Ascending aorta (tissue), 2 donors: Measurements from ENCODE around the gene TBCC. TPM values are rescaled to one million over a fixed set of nuclear protein-coding genes. Genes with fewer than 3 reads are reported as not detected.

Experiments
- DNase-seq, 2 donors: peaks; one replicate each; pipeline ENCODE4 v3.0.0-alpha.2; 2019; ENCODE audit warnings: low spot score in 2 of 2
- H3K27ac ChIP-seq, 2 donors: fragments of 200-600 bp; sonication (generic); one replicate each; pipeline ENCODE4 v1.5.1; 2016 to 2017; ENCODE audit warnings: mild to moderate bottlenecking in 1 of 2
- H3K27me3 ChIP-seq: fragments of 200-600 bp; sonication (generic); one replicate; pipeline ENCODE4 v1.5.1; 2017
- H3K36me3 ChIP-seq, 2 donors: fragments of 200-600 bp; sonication (generic); one replicate each; pipeline ENCODE4 v1.5.1; 2016
- H3K4me1 ChIP-seq, 2 donors: fragments of 200-600 bp; sonication (generic); one replicate each; pipeline ENCODE4 v1.5.1; 2016 to 2017; ENCODE audit warnings: mild to moderate bottlenecking in 1 of 2
- H3K4me3 ChIP-seq, 2 donors: fragments of 200-600 bp; sonication (generic); one replicate each; pipeline ENCODE4 v1.5.1; 2016 to 2017; ENCODE audit warnings: mild to moderate bottlenecking in 1 of 2
- H3K9me3 ChIP-seq, 2 donors: fragments of 200-600 bp; sonication (generic); one replicate each; pipeline ENCODE4 v1.5.1; 2016
- CTCF ChIP-seq, 3 experiments: fragments of 200-600 bp in 2 of 3; fragments of 450-650 bp in 1 of 3; sonication (generic) in 2 of 3; IDR thresholded peaks; one replicate each; pipeline ENCODE4 v1.5.1; 2016 to 2019; ENCODE audit warnings: antibody characterized with exemption in 3 of 3, mild to moderate bottlenecking in 1 of 3, moderate library complexity in 1 of 3
- intact Hi-C: fragments of 100-400 bp; cut with DNase I; formaldehyde crosslinking; loops from one replicate; pipeline ENCODE4 v1.15.1; 2023
- total RNA-seq: library from RNA; depleted of rRNA; stranded (reverse); fragments of >200 nt; gene quantifications from one replicate; pipeline ENCODE4 v1.1.0, GENCODE V29; 2016

TBCC gene
- total RNA-seq, 1 donor from 2014 or later: 50.8 TPM

GRCh38 chr6:42726026-42726425 is 19.9 kb downstream of the TBCC start:
- TF ChIP-seq CTCF (IDR thresholded peaks at IDR 0.05): no peak
- intact Hi-C loops: loop anchor here (1.0 to 2.0 kb wide), 3 partner anchors 31 to 153 kb away; partner anchors contain the start of gene RPL7L1
- H3K27me3 ChIP-seq: no peaks in the 10 kb centered on the region
- H3K36me3 ChIP-seq: no peaks in the 10 kb centered on the region
- H3K27ac ChIP-seq: peak overlapping the region in 1 of 2 donors; percentile 37
- H3K4me3 ChIP-seq: peak overlapping the region; percentile 53 to 70
- peaks cover 0 to 5% of the 10 kb centered on the region in 2 donors for H3K4me1 ChIP-seq
- DNase-seq: no peak
- no peaks in the 10 kb centered on the region for H3K9me3 ChIP-seq

- no peaks in the 10 kb centered on the region for H3K9me3 ChIP-seq
- no peak for TF ChIP-seq CTCF (IDR thresholded peaks at IDR 0.05)
- H3K4me1 ChIP-seq: peaks cover 0 to 5% of the 10 kb centered on the region in 2 donors
- no peak overlapping the region for H3K4me3 ChIP-seq
- no peak for DNase-seq
- no peak overlapping the region for H3K27ac ChIP-seq
- no peaks in the 10 kb centered on the region for H3K36me3 ChIP-seq
- no peaks in the 10 kb centered on the region for H3K27me3 ChIP-seq
- intact Hi-C loops: no loop called here
These were observed 21.1 kb downstream of the TBCC start for GRCh38 chr6:42724825-42725224.

- H3K27ac ChIP-seq: no peak within 1 kb of the TSS
- no peak for TF ChIP-seq CTCF (IDR thresholded peaks at IDR 0.05)
- intact Hi-C loops: no loop called here
- H3K4me1 ChIP-seq: peaks cover 0 to 5% of the 10 kb centered on the region in 2 donors
- DNase-seq: no peak
- no peaks in the 10 kb centered on the region for H3K9me3 ChIP-seq
- no peaks in the 10 kb centered on the region for H3K36me3 ChIP-seq
- H3K27me3 ChIP-seq: no peaks in the 10 kb centered on the region
- no peak within 1 kb of the TSS for H3K4me3 ChIP-seq
These were observed 23.4 kb downstream of the TBCC start, which contains the start of gene PRPH2 for GRCh38 chr6:42722497-42722896. TSS of gene PRPH2 (minus strand) at chr6:42722597. CDS start at chr6:42722334, 263 bp downstream.

- no peak overlapping the region for H3K4me3 ChIP-seq
- no peak for TF ChIP-seq CTCF (IDR thresholded peaks at IDR 0.05)
- no peak overlapping the region for H3K27ac ChIP-seq
- H3K27me3 ChIP-seq: no peaks in the 10 kb centered on the region
- intact Hi-C loops: no loop called here
- H3K36me3 ChIP-seq: no peaks in the 10 kb centered on the region
- H3K4me1 ChIP-seq: no peaks in the 10 kb centered on the region
- DNase-seq: no peak
- no peaks in the 10 kb centered on the region for H3K9me3 ChIP-seq
These were observed 25.2 kb downstream of the TBCC start for GRCh38 chr6:42720739-42721138.

- TF ChIP-seq CTCF (IDR thresholded peaks at IDR 0.05): no peak
- no peak for DNase-seq
These were observed 30.0 kb downstream of the TBCC start for GRCh38 chr6:42715871-42716270.

More at GRCh38 chr6:42715871-42716270, 30.0 kb downstream of the TBCC start:
- H3K36me3 ChIP-seq: no peaks in the 10 kb centered on the region
- H3K4me1 ChIP-seq: no peaks in the 10 kb centered on the region
- no peaks in the 10 kb centered on the region for H3K9me3 ChIP-seq
- H3K4me3 ChIP-seq: no peak overlapping the region
- intact Hi-C loops: no loop called here
- no peaks in the 10 kb centered on the region for H3K27me3 ChIP-seq
- no peak overlapping the region for H3K27ac ChIP-seq
